ENCODE measurements around the gene NAB2. TPM values are rescaled to one million over a fixed set of nuclear protein-coding genes. Genes with fewer than 3 reads are reported as not detected.

NAB2 gene
- total and polyA plus RNA-seq, 10 of the 15 experiments (the other 5 are each of a cell fraction or from before 2014, with no cell fraction given) = 0.35 to 35.2 (median 15.3) TPM

GRCh38 chr12:57096748-57097553, 8.0 kb downstream of the NAB2 start:
- ChIA-PET SMC1A (ENCODE audit: uncharacterized antibody, unreplicated experiment) (interaction anchor here (1.2 to 10.4 kb wide), 3 partner anchors 12 to 28 kb away, joined by 6 to 120 read pairs (median 9); partner anchors contain the start of genes NEMP1 and STAT6), POLR2A (interaction anchor here (0.5 to 7.6 kb wide), 5 partner anchors 13 to 413 kb away, joined by 3 to 74 read pairs (median 35); partner anchors contain the start of genes NEMP1 and STAT6), RAD21 (ENCODE audit: unreplicated experiment) (interaction anchor here (0.8 to 1.2 kb wide), 2 partner anchors 28 to 338 kb away, joined by 3 to 4 read pairs; no protein-coding TSS in a partner anchor), CTCF (interaction anchor here (0.7 to 4.2 kb wide), 6 partner anchors 10 to 31 kb away, joined by 3 to 23 read pairs (median 9); partner anchors contain the start of gene STAT6)
- H3K9ac ChIP-seq (ENCODE audit: control insufficient read depth, insufficient read depth, low read length) = no peak overlapping the region
- H3K4me2 ChIP-seq (ENCODE audit: control insufficient read depth, insufficient read depth) = no peak overlapping the region
- H3K27me3 ChIP-seq (replicated peaks in 1 of 2; ENCODE audit: control insufficient read depth in 2 of 2, insufficient read depth in 2 of 2, low read length in 1 of 2) = no peaks in the 10 kb centered on the region
- in situ Hi-C loops (cut with MboI) (no loop called here), intact Hi-C loops (cut with micrococcal nuclease; ENCODE audit: unreplicated experiment) (no loop called here)
- peaks cover 9% of the 10 kb centered on the region for H3K79me2 ChIP-seq (ENCODE audit: control insufficient read depth, insufficient read depth, low read length)
- DNase-seq (ENCODE audit: low read depth, low spot score) (no peak), ATAC-seq (no peak), FAIRE-seq (no peak)
- TF ChIP-seq SREBF1 (IDR thresholded peaks at IDR 0.05; ENCODE audit: low read length) (no peak), KAT2A (conservative IDR thresholded peaks at IDR 0.05; ENCODE audit: control insufficient read depth, low read depth, low read length) (no peak), JUNB (IDR thresholded peaks at IDR 0.05) (no peak), RFX5 (IDR thresholded peaks at IDR 0.05; ENCODE audit: low read depth, low read length) (no peak), SUPT20H (IDR thresholded peaks at IDR 0.05; ENCODE audit: borderline replicate concordance, control insufficient read depth, low read depth, low read length) (no peak), CBFB (IDR thresholded peaks at IDR 0.05; ENCODE audit: low read depth) (no peak), KDM1A (IDR thresholded peaks at IDR 0.05; ENCODE audit: borderline replicate concordance) (no peak), REST (IDR thresholded peaks at IDR 0.05; ENCODE audit: low read depth, low read length) (no peak), SPI1 (IDR thresholded peaks at IDR 0.05; ENCODE audit: borderline replicate concordance, insufficient read depth, low read depth, low read length) (no peak), BACH1 (IDR thresholded peaks at IDR 0.05; ENCODE audit: borderline replicate concordance) (no peak), ZNF687 (IDR thresholded peaks at IDR 0.05) (no peak), ETV6 (conservative IDR thresholded peaks at IDR 0.05 in 1 of 2, IDR thresholded peaks at IDR 0.05 in 1 of 2; ENCODE audit: borderline replicate concordance in 1 of 2, low read depth in 1 of 2) (no peak)
- no peak overlapping the region for H3K4me3 ChIP-seq
- H3K36me3 ChIP-seq (ENCODE audit: control insufficient read depth in 2 of 2, insufficient read depth in 2 of 2, low read length in 1 of 2) = peaks cover 15 to 30% of the 10 kb centered on the region in 2 experiments
- H3K27ac ChIP-seq (ENCODE audit: control insufficient read depth, insufficient read depth) = no peak overlapping the region; the same call in 1 of the 2 replicates
- BruUV-seq (replicated peaks) = no TSS peak
- 78% methylated on average over 8 of the region's 8 CpGs for WGBS (ENCODE audit: insufficient coverage, insufficient replicate concordance, low lambda C conversion rate, missing lambda C conversion rate)
- H3K9me3 ChIP-seq (replicated peaks; ENCODE audit: control insufficient read depth, insufficient read depth, low read length) = no peaks in the 10 kb centered on the region
- H2AFZ ChIP-seq (ENCODE audit: control insufficient read depth, low read depth, low read length) = no peak overlapping the region
- H3K4me1 ChIP-seq (ENCODE audit: control insufficient read depth, insufficient read depth, low read length) = peaks cover 26% of the 10 kb centered on the region
- no peaks in the 10 kb centered on the region for H4K20me1 ChIP-seq (ENCODE audit: control insufficient read depth, insufficient read depth)
